ENCODE measurements around the gene ATP9B. TPM values are rescaled to one million over a fixed set of nuclear protein-coding genes. Genes with fewer than 3 reads are reported as not detected.

Gene ATP9B
- total and polyA plus RNA-seq, 10 of the 15 experiments (the other 5 are each of a cell fraction or from before 2014, with no cell fraction given): 0.74 to 20.7 (median 12.9) TPM

DNA sequence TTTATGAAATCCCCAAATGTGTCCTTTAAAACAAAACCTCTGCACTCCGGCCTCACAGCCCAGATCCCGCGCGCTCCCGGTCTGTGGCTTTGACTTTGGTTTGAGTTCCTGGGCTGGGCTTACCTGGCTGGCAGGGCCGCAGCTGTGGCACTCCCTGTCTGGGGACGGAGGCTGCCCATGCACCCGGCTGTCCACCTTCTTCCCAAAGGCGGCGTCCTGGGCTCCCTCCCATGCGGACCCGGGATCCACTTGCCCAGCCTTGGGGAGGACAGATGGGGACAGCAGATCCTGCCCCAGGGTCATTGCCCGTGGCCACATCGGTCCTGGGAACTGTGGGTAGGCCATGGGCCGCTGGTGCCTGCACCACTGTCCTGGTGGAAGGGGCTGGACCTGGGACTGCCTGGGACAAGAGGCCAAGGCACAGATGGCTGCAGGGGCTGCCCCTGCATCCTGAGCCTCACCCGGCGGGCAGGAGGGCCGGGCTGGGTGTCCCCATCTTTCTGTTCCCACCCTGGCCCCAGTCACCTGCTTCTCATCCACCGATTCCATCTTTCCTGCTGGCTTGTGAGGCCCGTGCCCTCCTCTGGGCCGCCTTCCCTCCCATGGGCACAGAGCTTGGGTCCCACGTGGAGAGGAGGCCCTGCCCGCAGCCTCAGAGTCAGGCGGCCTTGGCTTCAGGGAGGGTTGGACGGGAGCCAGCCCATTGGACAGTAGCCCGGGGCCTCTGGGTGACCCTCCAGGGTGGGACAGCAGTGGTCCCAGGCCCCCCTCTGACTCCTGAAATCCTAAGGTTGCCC lies 354.2 kb downstream of the ATP9B start:
- no peaks in the 10 kb centered on the region; the same call in none of the 2 replicates for H4K20me1 ChIP-seq (ENCODE audit: control insufficient read depth, insufficient read depth)
- CTCF ChIA-PET: no interaction called here
- peaks cover 0 to 11% of the 10 kb centered on the region in 2 experiments; a peak in 2 of 4 replicates for H3K36me3 ChIP-seq (ENCODE audit: control insufficient read depth in 2 of 2, insufficient read depth in 2 of 2, low read length in 1 of 2)
- SMC1A ChIA-PET (ENCODE audit: uncharacterized antibody, unreplicated experiment): no interaction called here
- RAD21 ChIA-PET (ENCODE audit: unreplicated experiment): no interaction called here
- WGBS (ENCODE audit: insufficient coverage, insufficient replicate concordance, low lambda C conversion rate, missing lambda C conversion rate): 97% methylated on average over 24 of the region's 26 CpGs
- in situ Hi-C loops (cut with MboI): no loop called here
- no peak overlapping the region for H2AFZ ChIP-seq (ENCODE audit: control insufficient read depth, low read depth, low read length)
- intact Hi-C loops (cut with micrococcal nuclease; ENCODE audit: unreplicated experiment): no loop called here
- DNase-seq (ENCODE audit: low read depth, low spot score) (no peak), ATAC-seq (no peak), FAIRE-seq (no peak)
- H3K27me3 ChIP-seq (replicated peaks in 1 of 2; ENCODE audit: control insufficient read depth in 2 of 2, insufficient read depth in 2 of 2, low read length in 1 of 2): no peaks in the 10 kb centered on the region
- no peaks in the 10 kb centered on the region for H3K9me3 ChIP-seq (replicated peaks; ENCODE audit: control insufficient read depth, insufficient read depth, low read length)
- no peak overlapping the region for H3K27ac ChIP-seq (ENCODE audit: control insufficient read depth, insufficient read depth)
- POLR2A ChIA-PET: no interaction called here
- H3K9ac ChIP-seq (ENCODE audit: control insufficient read depth, insufficient read depth, low read length): no peak overlapping the region
- no TSS peak for BruUV-seq (replicated peaks)
- H3K4me3 ChIP-seq: no peak overlapping the region
- H3K79me2 ChIP-seq (ENCODE audit: control insufficient read depth, insufficient read depth, low read length): no peaks in the 10 kb centered on the region
- H3K4me2 ChIP-seq (ENCODE audit: control insufficient read depth, insufficient read depth): no peak overlapping the region
- H3K4me1 ChIP-seq (ENCODE audit: control insufficient read depth, insufficient read depth, low read length): no peaks in the 10 kb centered on the region
- TF ChIP-seq CHD2 (IDR thresholded peaks at IDR 0.05; ENCODE audit: borderline replicate concordance, low read depth, low read length) (no peak), HSF1 (IDR thresholded peaks at IDR 0.05; ENCODE audit: low read depth, low read length) (no peak), NR2C1 (IDR thresholded peaks at IDR 0.05) (no peak), REST (IDR thresholded peaks at IDR 0.05; ENCODE audit: low read depth, low read length) (no peak), EGR1 (IDR thresholded peaks at IDR 0.05; ENCODE audit: borderline replicate concordance in 1 of 2, low read depth in 2 of 2, low read length in 2 of 2) (no peak), SUZ12 (IDR thresholded peaks at IDR 0.05; ENCODE audit: unreplicated experiment) (no peak), MEF2A (IDR thresholded peaks at IDR 0.05; ENCODE audit: insufficient read depth, low read depth, low read length) (no peak), POLR2AphosphoS5 (IDR thresholded peaks at IDR 0.05; ENCODE audit: low read length) (no peak), LARP7 (IDR thresholded peaks at IDR 0.05) (no peak), ZBTB33 (IDR thresholded peaks at IDR 0.05) (no peak), SMAD1 (IDR thresholded peaks at IDR 0.05; ENCODE audit: low read depth, partially characterized antibody) (no peak), DPF2 (IDR thresholded peaks at IDR 0.05) (no peak), TARDBP (IDR thresholded peaks at IDR 0.05; ENCODE audit: borderline replicate concordance) (no peak), SREBF2 (IDR thresholded peaks at IDR 0.05; ENCODE audit: low read length) (no peak), CBX3 (IDR thresholded peaks at IDR 0.05; ENCODE audit: borderline replicate concordance, low read depth) (no peak)
- TF ChIP-seq, protein P1, sequence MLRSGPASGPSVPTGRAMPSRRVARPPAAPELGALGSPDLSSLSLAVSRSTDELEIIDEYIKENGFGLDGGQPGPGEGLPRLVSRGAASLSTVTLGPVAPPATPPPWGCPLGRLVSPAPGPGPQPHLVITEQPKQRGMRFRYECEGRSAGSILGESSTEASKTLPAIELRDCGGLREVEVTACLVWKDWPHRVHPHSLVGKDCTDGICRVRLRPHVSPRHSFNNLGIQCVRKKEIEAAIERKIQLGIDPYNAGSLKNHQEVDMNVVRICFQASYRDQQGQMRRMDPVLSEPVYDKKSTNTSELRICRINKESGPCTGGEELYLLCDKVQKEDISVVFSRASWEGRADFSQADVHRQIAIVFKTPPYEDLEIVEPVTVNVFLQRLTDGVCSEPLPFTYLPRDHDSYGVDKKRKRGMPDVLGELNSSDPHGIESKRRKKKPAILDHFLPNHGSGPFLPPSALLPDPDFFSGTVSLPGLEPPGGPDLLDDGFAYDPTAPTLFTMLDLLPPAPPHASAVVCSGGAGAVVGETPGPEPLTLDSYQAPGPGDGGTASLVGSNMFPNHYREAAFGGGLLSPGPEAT (IDR thresholded peaks at IDR 0.05; ENCODE audit: low read depth): no peak
